Stimulated activated naive CD8-positive, alpha-beta T cell treated with anti-CD3 and anti-CD28 coated beads, Interleukin-15, Interleukin-2, amounts not matched to agents 100 U/mL and 50 U/mL, for 24 hours (primary cell): Measurements from ENCODE around the gene MTHFD2L.
"Not testable (repeated sequence)": the region's sequence is repeated elsewhere in the genome, so short reads cannot be mapped to it uniquely, and the experiment has no call there.

ENCODE experiments used
- ATAC-seq: fragments of 150-1000 bp; cut with Tn5 transposase; one replicate; pipeline ENCODE4 v1.10.0; 2021
- DNase-seq: peaks from one replicate; pipeline ENCODE4 v3.0.0; 2021

The MTHFD2L gene

GRCh38 chr4:74189331-74190043, 31.6 kb downstream of the MTHFD2L start:
- ATAC-seq (no peak), DNase-seq (no peak)

- DNase-seq: no peak
- ATAC-seq: no peak
These were observed 32.4 kb downstream of the MTHFD2L start for GRCh38 chr4:74190332-74190731.

DNA sequence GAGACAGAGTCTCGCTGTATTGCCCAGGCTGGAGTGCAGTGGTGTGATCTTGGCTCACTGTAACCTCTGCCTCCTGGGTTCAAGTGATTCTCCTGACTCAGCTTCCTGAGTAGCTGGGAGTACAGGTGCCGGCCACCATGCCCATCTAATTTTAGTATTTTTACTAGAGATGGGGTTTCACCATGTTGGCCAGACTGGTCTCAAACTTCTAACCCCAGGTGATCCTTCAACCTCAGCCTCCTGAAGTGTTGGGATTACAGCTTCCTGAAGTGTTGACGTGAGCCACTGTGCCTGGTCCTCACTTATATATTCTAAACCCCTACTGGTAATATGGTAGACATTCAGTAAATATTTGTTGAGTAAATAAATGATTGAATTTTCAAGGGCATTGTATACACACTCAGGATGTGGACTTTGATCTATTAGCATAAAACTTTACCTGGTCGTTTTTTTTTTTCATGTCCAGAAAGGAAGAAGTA, 33.0 kb downstream of the MTHFD2L start:
- no peak for DNase-seq
- ATAC-seq: no peak

DNA sequence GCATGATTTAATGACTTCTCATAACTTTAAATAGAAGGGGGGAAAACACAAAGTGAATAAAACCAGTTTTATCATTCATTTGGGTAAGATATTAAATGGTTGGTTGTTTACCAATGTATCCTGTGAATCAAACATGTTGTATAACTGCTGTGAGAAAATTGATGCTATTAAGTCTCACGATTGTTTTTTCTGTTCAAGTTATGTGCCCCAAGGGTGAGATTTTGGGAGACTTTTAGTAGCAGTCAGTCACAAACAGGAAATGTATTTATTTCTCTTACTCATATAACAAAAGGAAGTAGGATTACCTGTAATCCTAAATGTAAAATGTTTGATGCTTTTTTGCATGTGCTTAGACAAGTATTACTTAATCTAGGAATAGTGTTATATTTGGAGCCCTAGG, 39.2 kb downstream of the MTHFD2L start:
- no peak for ATAC-seq
- DNase-seq: no peak

DNA sequence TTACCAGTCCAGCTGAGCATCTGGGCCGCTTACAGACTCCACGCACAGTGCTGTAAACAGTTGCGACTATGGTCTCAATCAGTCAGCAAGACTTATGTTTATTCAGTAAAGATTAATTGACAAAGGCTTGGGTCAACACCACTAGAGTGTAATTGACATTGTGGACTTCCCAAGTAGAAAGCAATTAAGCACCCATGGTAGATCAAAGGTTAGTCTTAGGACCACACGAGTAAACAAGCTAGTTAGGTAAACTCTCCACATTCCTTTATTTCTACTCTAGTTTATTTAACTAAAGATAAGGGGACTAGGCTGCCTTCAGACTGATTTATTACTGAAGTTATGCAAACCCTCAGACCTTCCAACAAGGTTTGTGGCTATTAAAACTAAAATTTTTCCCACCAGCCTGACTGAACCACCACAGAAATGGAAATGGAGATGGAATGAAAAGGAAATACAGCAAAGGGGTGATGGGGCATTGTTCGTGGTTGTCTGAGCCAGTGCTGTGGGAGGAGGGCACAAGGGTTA, 44.2 kb downstream of the MTHFD2L start:
- no peak for ATAC-seq

DNA sequence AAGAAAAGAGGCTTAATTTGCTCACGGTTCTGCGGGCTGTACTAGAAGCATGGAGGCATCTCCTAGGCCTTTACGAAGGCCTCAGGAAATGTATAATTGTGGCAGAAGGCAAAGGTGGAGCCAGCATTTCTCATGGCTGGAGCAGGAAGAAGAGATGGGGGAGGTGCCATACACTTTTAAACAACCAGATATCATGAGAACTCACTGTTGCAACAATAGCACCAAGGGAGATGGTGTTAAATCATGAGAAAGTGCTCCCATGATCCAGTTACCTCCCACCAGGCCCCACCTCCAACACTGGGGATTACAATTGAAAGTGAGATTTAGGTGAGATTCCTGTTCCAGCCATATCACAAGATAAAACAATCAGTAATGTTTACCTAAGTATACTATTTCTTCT, 45.5 kb downstream of the MTHFD2L start:
- DNase-seq: no peak
- ATAC-seq: no peak

More for the DNA sequence above, 44.2 kb downstream of the MTHFD2L start:
- DNase-seq: no peak

- DNase-seq (no peak), ATAC-seq (no peak)
These were observed 47.1 kb downstream of the MTHFD2L start for GRCh38 chr4:74205046-74205445.

DNA sequence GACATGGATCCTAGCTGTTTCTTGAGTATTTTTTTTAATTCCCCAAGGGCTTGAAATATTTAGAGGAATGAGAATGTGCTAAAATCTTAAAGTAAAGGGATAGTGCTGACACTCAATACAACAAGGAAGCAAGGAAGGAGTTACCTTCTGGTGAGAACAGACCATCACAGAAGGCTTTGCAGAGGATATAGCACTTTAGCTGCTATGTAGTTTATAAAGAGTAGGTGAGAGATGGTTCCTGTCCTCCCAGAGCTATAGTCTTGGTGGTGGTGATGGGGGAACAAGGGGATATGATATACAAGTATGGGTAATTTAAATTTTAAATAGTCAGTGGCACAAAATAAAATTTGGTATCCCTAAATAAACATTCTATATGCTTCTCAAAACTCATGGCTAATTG, 47.6 kb downstream of the MTHFD2L start:
- DNase-seq (no peak), ATAC-seq (no peak)

GRCh38 chr4:74206088-74206825, 48.3 kb downstream of the MTHFD2L start:
- DNase-seq (no peak), ATAC-seq (no peak)

- not testable (repeated sequence) for ATAC-seq, DNase-seq
These were observed 56.7 kb downstream of the MTHFD2L start for GRCh38 chr4:74214457-74215159.

DNA sequence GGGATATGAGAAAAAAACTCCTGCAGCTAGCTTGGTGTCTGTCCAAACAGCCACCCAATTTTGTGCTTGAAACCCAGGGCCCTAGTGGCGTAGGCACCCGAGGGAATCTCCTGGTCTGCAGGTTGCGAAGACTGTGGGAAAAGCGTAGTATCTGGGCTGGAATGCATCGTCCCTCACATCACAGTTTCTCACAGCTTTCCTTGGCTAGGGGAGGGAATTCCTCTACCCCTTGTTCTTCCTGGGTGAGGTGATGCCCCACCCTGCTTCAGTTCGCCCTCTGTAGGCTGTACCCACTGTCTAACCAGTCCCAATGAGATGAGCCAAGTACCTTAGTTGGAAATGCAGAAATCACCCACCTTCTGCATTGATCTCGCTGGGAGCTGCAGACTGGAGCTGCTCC, 57.3 kb downstream of the MTHFD2L start:
- not testable (repeated sequence) for ATAC-seq, DNase-seq

DNA sequence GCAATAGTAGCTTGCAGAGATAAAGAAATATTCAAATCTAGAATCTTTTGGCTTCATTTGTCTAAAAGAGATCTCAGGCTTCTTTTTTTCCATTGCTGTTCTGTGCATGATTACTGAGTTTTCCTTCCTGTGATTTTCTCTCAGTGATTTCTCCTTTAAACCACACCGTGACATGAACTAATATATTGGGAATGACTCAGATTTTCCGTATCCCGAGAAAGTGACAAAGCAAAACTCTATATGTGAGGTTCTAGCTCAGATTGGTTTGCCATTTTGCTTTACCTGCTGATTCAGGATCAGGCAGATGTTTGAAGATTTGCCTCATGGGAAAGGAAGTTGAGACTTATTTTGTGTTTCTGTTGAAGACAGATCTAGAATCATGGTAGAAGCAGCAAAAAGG, 59.4 kb downstream of the MTHFD2L start:
- DNase-seq: no peak
- ATAC-seq: no peak

- DNase-seq (no peak), ATAC-seq (no peak)
These were observed 60.3 kb downstream of the MTHFD2L start for GRCh38 chr4:74218201-74218600.

GRCh38 chr4:74219240-74219639, 61.3 kb downstream of the MTHFD2L start:
- no peak for DNase-seq

DNA sequence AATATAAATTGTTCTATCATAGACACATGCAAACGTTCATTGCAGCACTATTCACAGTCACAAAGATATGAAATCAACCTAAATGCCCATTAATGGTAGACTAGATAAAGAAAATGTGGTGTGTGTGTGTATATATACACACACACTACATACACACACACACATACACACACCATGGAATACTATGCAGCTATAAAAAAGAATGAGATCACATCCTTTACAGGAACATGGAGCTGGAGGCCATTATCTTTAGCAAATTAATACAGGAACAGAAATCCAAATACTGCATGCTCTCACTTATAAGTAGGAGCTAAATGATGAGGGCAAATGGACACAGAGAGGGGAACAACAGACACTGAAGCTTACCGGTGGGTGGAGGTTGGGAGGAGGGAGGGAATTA, 65.2 kb downstream of the MTHFD2L start:
- no peak for ATAC-seq
- no peak for DNase-seq

More at GRCh38 chr4:74219240-74219639, 61.3 kb downstream of the MTHFD2L start:
- ATAC-seq: no peak

DNA sequence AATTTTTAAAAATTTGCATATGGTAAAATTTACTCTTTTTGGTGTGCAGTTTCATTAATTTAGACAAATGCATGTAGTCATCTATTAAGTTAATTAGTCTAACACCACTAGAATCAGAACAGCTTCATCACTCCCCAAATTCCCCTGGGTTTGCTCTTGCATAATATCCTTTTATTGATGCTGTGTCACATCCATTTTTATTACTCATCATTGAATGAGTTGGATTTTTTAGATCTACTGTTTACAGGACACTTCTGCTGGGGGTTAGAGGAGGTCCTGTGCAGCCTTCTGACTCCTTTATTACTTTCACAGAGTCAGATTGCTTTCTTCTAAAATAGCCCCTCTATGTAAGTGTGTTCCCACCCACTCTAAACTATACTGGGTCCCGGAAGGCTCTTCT, 65.9 kb downstream of the MTHFD2L start:
- DNase-seq (no peak), ATAC-seq (no peak)

- DNase-seq: peak; percentile 79
These were observed 71.0 kb downstream of the MTHFD2L start for GRCh38 chr4:74228691-74229640.

DNA sequence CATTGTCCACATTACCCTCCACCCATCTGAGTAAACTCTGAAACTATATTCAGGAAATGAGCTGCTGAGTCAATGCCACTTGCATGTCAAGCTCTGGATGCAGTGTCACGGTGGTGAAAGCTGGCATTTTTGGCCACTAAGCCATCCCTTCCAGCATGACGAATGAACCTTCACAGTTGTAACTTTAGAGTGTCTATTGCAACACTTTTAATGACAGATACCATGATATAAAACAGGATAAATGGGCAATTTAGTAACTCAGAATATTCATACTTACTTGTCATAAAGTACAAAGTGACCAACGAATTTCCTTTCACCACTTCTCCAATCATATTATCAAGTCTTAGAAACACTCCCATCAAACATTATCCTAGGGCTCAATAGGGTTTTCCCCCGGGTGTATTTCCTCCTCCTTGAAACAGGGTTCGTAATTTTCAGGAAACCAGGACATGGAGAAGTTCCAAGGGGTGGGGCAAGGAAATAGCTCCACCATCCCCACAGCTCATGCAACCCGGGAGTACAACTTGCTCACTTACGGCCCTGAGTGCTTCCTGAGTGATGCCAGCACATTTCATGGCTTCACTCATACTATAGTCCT, 73.1 kb downstream of the MTHFD2L start:
- peak; percentile 5 for DNase-seq
- peak; percentile 46 for ATAC-seq

More at GRCh38 chr4:74228691-74229640, 71.0 kb downstream of the MTHFD2L start:
- peak; percentile 57 for ATAC-seq

GRCh38 chr4:74235135-74235534, 77.2 kb downstream of the MTHFD2L start:
- no peak for ATAC-seq
- no peak for DNase-seq

GRCh38 chr4:74237425-74237966, 79.6 kb downstream of the MTHFD2L start:
- ATAC-seq: no peak
- no peak for DNase-seq

DNA sequence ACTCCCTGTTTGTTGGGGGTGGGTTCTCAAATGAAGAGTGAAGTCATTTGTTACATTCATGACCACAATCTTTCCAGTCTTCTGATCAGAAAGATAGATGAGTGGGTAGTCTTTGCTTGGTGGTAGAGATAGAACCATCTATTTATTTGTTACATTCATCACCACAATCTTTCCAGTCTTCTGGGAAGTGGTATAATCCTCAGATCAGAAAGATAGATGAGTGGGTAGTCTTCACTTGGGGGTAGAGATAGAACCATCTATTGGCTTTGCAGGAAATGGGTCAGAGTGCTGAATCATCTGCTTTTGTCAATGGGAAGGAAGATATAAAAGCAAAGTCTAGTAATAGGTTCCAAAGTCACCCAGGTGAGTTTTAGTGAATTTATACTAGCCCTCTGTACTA, 86.1 kb downstream of the MTHFD2L start:
- ATAC-seq: peak; percentile 81
- DNase-seq: no peak
